ENCODE measurements around the gene PTGIR. TPM values are rescaled to one million over a fixed set of nuclear protein-coding genes. Genes with fewer than 3 reads are reported as not detected.

PTGIR gene
- total RNA-seq, 6 experiments from 2014 or later = 2.4 to 4.1 (median 3.0) TPM

- H3K27me3 ChIP-seq = no peaks in the 10 kb centered on the region
- no peaks in the 10 kb centered on the region for H3K36me3 ChIP-seq
- no peak overlapping the region for H3K4me3 ChIP-seq
- no peaks in the 10 kb centered on the region for H3K4me1 ChIP-seq
- no peak overlapping the region for H3K27ac ChIP-seq
- whole genome bisulfite sequencing (ENCODE audit: insufficient coverage, low coverage, low lambda C conversion rate, missing lambda C conversion rate) = 43% methylated on average over 8 of the region's 8 CpGs
- TF ChIP-seq, protein P1, sequence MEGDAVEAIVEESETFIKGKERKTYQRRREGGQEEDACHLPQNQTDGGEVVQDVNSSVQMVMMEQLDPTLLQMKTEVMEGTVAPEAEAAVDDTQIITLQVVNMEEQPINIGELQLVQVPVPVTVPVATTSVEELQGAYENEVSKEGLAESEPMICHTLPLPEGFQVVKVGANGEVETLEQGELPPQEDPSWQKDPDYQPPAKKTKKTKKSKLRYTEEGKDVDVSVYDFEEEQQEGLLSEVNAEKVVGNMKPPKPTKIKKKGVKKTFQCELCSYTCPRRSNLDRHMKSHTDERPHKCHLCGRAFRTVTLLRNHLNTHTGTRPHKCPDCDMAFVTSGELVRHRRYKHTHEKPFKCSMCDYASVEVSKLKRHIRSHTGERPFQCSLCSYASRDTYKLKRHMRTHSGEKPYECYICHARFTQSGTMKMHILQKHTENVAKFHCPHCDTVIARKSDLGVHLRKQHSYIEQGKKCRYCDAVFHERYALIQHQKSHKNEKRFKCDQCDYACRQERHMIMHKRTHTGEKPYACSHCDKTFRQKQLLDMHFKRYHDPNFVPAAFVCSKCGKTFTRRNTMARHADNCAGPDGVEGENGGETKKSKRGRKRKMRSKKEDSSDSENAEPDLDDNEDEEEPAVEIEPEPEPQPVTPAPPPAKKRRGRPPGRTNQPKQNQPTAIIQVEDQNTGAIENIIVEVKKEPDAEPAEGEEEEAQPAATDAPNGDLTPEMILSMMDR (IDR thresholded peaks at IDR 0.05) = peak in 3 of 4 donors; percentile 3 to 47 (median 21)
- no peak for TF ChIP-seq POLR2A (IDR thresholded peaks at IDR 0.05)
- DNase-seq = no peak
- ATAC-seq = no peak
- intact Hi-C loops (cut with DNase I) = no loop called here
- no peaks in the 10 kb centered on the region for H3K9me3 ChIP-seq
Measured at GRCh38 chr19:46579361-46579879, 45.5 kb downstream of the PTGIR start.

DNA sequence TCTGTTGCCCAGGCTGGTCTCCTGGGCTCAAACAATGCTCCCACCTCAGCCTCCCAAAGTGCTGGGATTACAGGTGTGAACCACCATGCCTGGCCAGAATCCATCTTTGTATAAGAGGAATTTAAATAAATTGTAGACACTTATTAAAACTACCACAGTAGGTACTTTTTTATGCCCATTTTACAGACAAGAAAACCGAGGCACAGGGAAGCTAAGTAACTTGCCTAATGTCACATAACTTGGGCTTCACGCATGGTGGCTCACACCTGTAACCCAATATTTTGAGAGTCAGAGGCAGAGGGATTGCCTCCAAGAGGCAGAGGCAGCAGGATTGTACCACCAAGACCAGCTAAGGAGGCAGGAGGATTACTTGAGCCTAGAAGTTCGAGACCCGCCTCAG lies 46.4 kb downstream of the PTGIR start:
- 92% methylated on average over 2 of the region's 4 CpGs for WGBS (ENCODE audit: insufficient coverage, low coverage, low lambda C conversion rate, missing lambda C conversion rate)
- TF ChIP-seq, protein P1 (IDR thresholded peaks at IDR 0.05) = no peak
- no peak for TF ChIP-seq POLR2A (IDR thresholded peaks at IDR 0.05)
- ATAC-seq = no peak
- H3K9me3 ChIP-seq = no peaks in the 10 kb centered on the region
- no peaks in the 10 kb centered on the region for H3K36me3 ChIP-seq
- no peaks in the 10 kb centered on the region for H3K27me3 ChIP-seq
- no peak for DNase-seq
- H3K4me1 ChIP-seq = no peaks in the 10 kb centered on the region
- intact Hi-C loops (cut with DNase I) = no loop called here
- H3K27ac ChIP-seq = no peak overlapping the region
- H3K4me3 ChIP-seq = no peak overlapping the region

GRCh38 chr19:46574533-46574932 lies 50.4 kb downstream of the PTGIR start:
- ATAC-seq (no peak), DNase-seq (no peak)
- H3K4me3 ChIP-seq = no peak overlapping the region
- H3K4me1 ChIP-seq = no peaks in the 10 kb centered on the region
- H3K27me3 ChIP-seq = no peaks in the 10 kb centered on the region
- WGBS (ENCODE audit: insufficient coverage, low coverage, low lambda C conversion rate, missing lambda C conversion rate) = 82% methylated on average over 3 of the region's 11 CpGs
- H3K9me3 ChIP-seq = no peaks in the 10 kb centered on the region
- H3K36me3 ChIP-seq = no peaks in the 10 kb centered on the region
- TF ChIP-seq, protein P1 (IDR thresholded peaks at IDR 0.05) = no peak
- no peak for TF ChIP-seq POLR2A (IDR thresholded peaks at IDR 0.05)
- no peak overlapping the region for H3K27ac ChIP-seq
- intact Hi-C loops (cut with DNase I) = no loop called here

GRCh38 chr19:46573679-46574498 lies 51.0 kb downstream of the PTGIR start:
- ATAC-seq = peak; percentile 44 to 82 (median 62)
- Histone ChIP-seq H3K27ac (no peak overlapping the region), H3K36me3 (no peaks in the 10 kb centered on the region), H3K27me3 (no peaks in the 10 kb centered on the region), H3K4me1 (no peaks in the 10 kb centered on the region), H3K9me3 (no peaks in the 10 kb centered on the region), H3K4me3 (no peak overlapping the region)
- TF ChIP-seq, protein P1 (IDR thresholded peaks at IDR 0.05) = no peak
- TF ChIP-seq POLR2A (IDR thresholded peaks at IDR 0.05) = no peak
- DNase-seq = no peak
- intact Hi-C loops (cut with DNase I) = no loop called here
- WGBS (ENCODE audit: insufficient coverage, low coverage, low lambda C conversion rate, missing lambda C conversion rate) = 65% methylated on average over 7 of the region's 8 CpGs
